ENCODE data around the gene TERB1.
"Not testable (repeated sequence)": the region's sequence is repeated elsewhere in the genome, so short reads cannot be mapped to it uniquely, and the experiment has no call there.

The TERB1 gene

GRCh38 chr16:66793984-66794383 lies 7.4 kb downstream of the TERB1 start:
- not testable (repeated sequence) for H3K4me1 Mint-ChIP-seq; H3K27ac Mint-ChIP-seq; ATAC-seq; H3K4me3 Mint-ChIP-seq; H3K27me3 Mint-ChIP-seq; H3K36me3 Mint-ChIP-seq (ENCODE audit: low read depth); DNase-seq; H3K9me3 Mint-ChIP-seq

- Mint-ChIP-seq H3K36me3 (ENCODE audit: low read depth) (no peaks in the 10 kb centered on the region), H3K27me3 (peaks cover 3% of the 10 kb centered on the region), H3K27ac (no peak overlapping the region), H3K4me3 (no peak overlapping the region), H3K4me1 (no peaks in the 10 kb centered on the region), H3K9me3 (no peaks in the 10 kb centered on the region)
- DNase-seq (no peak), ATAC-seq (no peak)
These were observed 11.2 kb downstream of the TERB1 start for GRCh38 chr16:66790130-66790733.

GRCh38 chr16:66787427-66787826 lies 14.0 kb downstream of the TERB1 start:
- H3K27me3 Mint-ChIP-seq: peaks cover 3% of the 10 kb centered on the region
- H3K4me1 Mint-ChIP-seq: no peaks in the 10 kb centered on the region
- H3K36me3 Mint-ChIP-seq (ENCODE audit: low read depth): no peaks in the 10 kb centered on the region
- H3K27ac Mint-ChIP-seq: no peak overlapping the region
- H3K9me3 Mint-ChIP-seq: no peaks in the 10 kb centered on the region
- H3K4me3 Mint-ChIP-seq: no peak overlapping the region
- ATAC-seq: no peak
- DNase-seq: no peak

GRCh38 chr16:66786551-66786950 lies 14.8 kb downstream of the TERB1 start:
- Mint-ChIP-seq H3K4me1 (no peaks in the 10 kb centered on the region), H3K9me3 (no peaks in the 10 kb centered on the region), H3K27me3 (peaks cover 3% of the 10 kb centered on the region), H3K4me3 (no peak overlapping the region), H3K27ac (no peak overlapping the region), H3K36me3 (ENCODE audit: low read depth) (no peaks in the 10 kb centered on the region)
- ATAC-seq (no peak), DNase-seq (no peak)

- ATAC-seq (no peak), DNase-seq (no peak)
- no peaks in the 10 kb centered on the region for H3K36me3 Mint-ChIP-seq (ENCODE audit: low read depth)
- H3K4me3 Mint-ChIP-seq: no peak overlapping the region
- no peak overlapping the region for H3K27ac Mint-ChIP-seq
- no peaks in the 10 kb centered on the region for H3K4me1 Mint-ChIP-seq
- H3K27me3 Mint-ChIP-seq: no peaks in the 10 kb centered on the region
- no peaks in the 10 kb centered on the region for H3K9me3 Mint-ChIP-seq
These were observed 24.9 kb downstream of the TERB1 start for GRCh38 chr16:66776457-66776856.

- Mint-ChIP-seq H3K27me3 (no peaks in the 10 kb centered on the region), H3K27ac (no peak overlapping the region), H3K4me3 (no peak overlapping the region), H3K4me1 (no peaks in the 10 kb centered on the region), H3K36me3 (ENCODE audit: low read depth) (no peaks in the 10 kb centered on the region), H3K9me3 (no peaks in the 10 kb centered on the region)
- ATAC-seq (no peak), DNase-seq (no peak)
These were observed 26.4 kb downstream of the TERB1 start for GRCh38 chr16:66774981-66775380.

- no peak overlapping the region for H3K4me3 Mint-ChIP-seq
- DNase-seq: no peak
- H3K27ac Mint-ChIP-seq: no peak overlapping the region
- no peaks in the 10 kb centered on the region for H3K9me3 Mint-ChIP-seq
- peaks cover 3% of the 10 kb centered on the region for H3K27me3 Mint-ChIP-seq
- ATAC-seq: no peak
- no peaks in the 10 kb centered on the region for H3K36me3 Mint-ChIP-seq (ENCODE audit: low read depth)
- H3K4me1 Mint-ChIP-seq: no peaks in the 10 kb centered on the region
These were observed 43.3 kb downstream of the TERB1 start for GRCh38 chr16:66758086-66758485.

GRCh38 chr16:66754819-66755218 lies 46.6 kb downstream of the TERB1 start:
- no peak overlapping the region for H3K4me3 Mint-ChIP-seq

GRCh38 chr16:66754211-66754610 lies 47.2 kb downstream of the TERB1 start:
- Mint-ChIP-seq H3K27ac (no peak overlapping the region), H3K9me3 (no peaks in the 10 kb centered on the region), H3K4me3 (no peak overlapping the region), H3K27me3 (peaks cover 8% of the 10 kb centered on the region), H3K36me3 (ENCODE audit: low read depth) (peaks cover 3% of the 10 kb centered on the region), H3K4me1 (peaks cover 25% of the 10 kb centered on the region)
- DNase-seq: no peak
- no peak for ATAC-seq

More at GRCh38 chr16:66754819-66755218, 46.6 kb downstream of the TERB1 start:
- Mint-ChIP-seq H3K27ac (no peak overlapping the region), H3K36me3 (ENCODE audit: low read depth) (no peaks in the 10 kb centered on the region), H3K9me3 (no peaks in the 10 kb centered on the region), H3K27me3 (peaks cover 9% of the 10 kb centered on the region), H3K4me1 (peaks cover 19% of the 10 kb centered on the region)
- ATAC-seq: no peak
- no peak for DNase-seq

GRCh38 chr16:66752958-66753357 lies 48.4 kb downstream of the TERB1 start:
- ATAC-seq: no peak
- H3K27ac Mint-ChIP-seq: no peak overlapping the region
- no peaks in the 10 kb centered on the region for H3K9me3 Mint-ChIP-seq
- DNase-seq: no peak
- H3K4me1 Mint-ChIP-seq: peaks cover 33% of the 10 kb centered on the region
- peaks cover 7% of the 10 kb centered on the region for H3K27me3 Mint-ChIP-seq
- H3K4me3 Mint-ChIP-seq: no peak overlapping the region
- peaks cover 13% of the 10 kb centered on the region for H3K36me3 Mint-ChIP-seq (ENCODE audit: low read depth)

- Mint-ChIP-seq H3K27me3 (peaks cover 7% of the 10 kb centered on the region), H3K4me1 (peaks cover 33% of the 10 kb centered on the region), H3K4me3 (peak overlapping the region; percentile 97), H3K27ac (no peak overlapping the region), H3K36me3 (ENCODE audit: low read depth) (peaks cover 16% of the 10 kb centered on the region), H3K9me3 (no peaks in the 10 kb centered on the region)
- ATAC-seq (no peak), DNase-seq (no peak)
These were observed 49.0 kb downstream of the TERB1 start for GRCh38 chr16:66752379-66752778.

GRCh38 chr16:66751992-66752322 lies 49.4 kb downstream of the TERB1 start:
- Mint-ChIP-seq H3K4me1 (peaks cover 37% of the 10 kb centered on the region), H3K4me3 (peak overlapping the region; percentile 97), H3K27ac (peak overlapping the region; percentile 68), H3K27me3 (peaks cover 7% of the 10 kb centered on the region), H3K9me3 (no peaks in the 10 kb centered on the region), H3K36me3 (ENCODE audit: low read depth) (peaks cover 16% of the 10 kb centered on the region)
- ATAC-seq: no peak
- no peak for DNase-seq

- H3K27me3 Mint-ChIP-seq: peaks cover 7% of the 10 kb centered on the region
- H3K27ac Mint-ChIP-seq: peak within 1 kb of the TSS; percentile 86
- ATAC-seq (peak; percentile 90), DNase-seq (peak; percentile 87)
- peak within 1 kb of the TSS; percentile 97 for H3K4me3 Mint-ChIP-seq
- no peaks in the 10 kb centered on the region for H3K9me3 Mint-ChIP-seq
- H3K4me1 Mint-ChIP-seq: peaks cover 42% of the 10 kb centered on the region
- H3K36me3 Mint-ChIP-seq (ENCODE audit: low read depth): peaks cover 19% of the 10 kb centered on the region
These were observed 49.9 kb downstream of the TERB1 start, which contains the start of gene DYNC1LI2 for GRCh38 chr16:66751303-66751991. Gene DYNC1LI2 (minus strand): TSS chr16:66751609. CDS start chr16:66751591, 18 bp downstream.

GRCh38 chr16:66751053-66751302 lies 50.4 kb downstream of the TERB1 start:
- DNase-seq (peak; percentile 16), ATAC-seq (no peak)
- Mint-ChIP-seq H3K27me3 (peaks cover 7% of the 10 kb centered on the region), H3K9me3 (no peaks in the 10 kb centered on the region), H3K27ac (peak overlapping the region; percentile 86), H3K4me3 (peak overlapping the region; percentile 97), H3K36me3 (ENCODE audit: low read depth) (peaks cover 23% of the 10 kb centered on the region), H3K4me1 (peaks cover 45% of the 10 kb centered on the region)

- DNase-seq (no peak), ATAC-seq (no peak)
- H3K27me3 Mint-ChIP-seq: peaks cover 7% of the 10 kb centered on the region
- no peaks in the 10 kb centered on the region for H3K9me3 Mint-ChIP-seq
- H3K4me1 Mint-ChIP-seq: peaks cover 46% of the 10 kb centered on the region
- H3K4me3 Mint-ChIP-seq: peak overlapping the region; percentile 97
- H3K36me3 Mint-ChIP-seq (ENCODE audit: low read depth): peaks cover 23% of the 10 kb centered on the region
- H3K27ac Mint-ChIP-seq: peak overlapping the region; percentile 86
These were observed 50.9 kb downstream of the TERB1 start for GRCh38 chr16:66750279-66751052.

Measured in activated naive CD8-positive, alpha-beta T cell treated with anti-CD3 and anti-CD28 coated beads, Interleukin-2, amount 50 U/mL, for 24 hours (primary cell).